GM19395 (cell line): ENCODE results near the gene LMO1.

Source experiments
- ATAC-seq: cut with Tn5 transposase; IDR thresholded peaks from one replicate; pipeline ENCODE4 v1.9.1; 2021; ENCODE audit warnings: mild to moderate bottlenecking, moderate library complexity; ENCODE audit not compliant: unreplicated experiment

The LMO1 gene

DNA sequence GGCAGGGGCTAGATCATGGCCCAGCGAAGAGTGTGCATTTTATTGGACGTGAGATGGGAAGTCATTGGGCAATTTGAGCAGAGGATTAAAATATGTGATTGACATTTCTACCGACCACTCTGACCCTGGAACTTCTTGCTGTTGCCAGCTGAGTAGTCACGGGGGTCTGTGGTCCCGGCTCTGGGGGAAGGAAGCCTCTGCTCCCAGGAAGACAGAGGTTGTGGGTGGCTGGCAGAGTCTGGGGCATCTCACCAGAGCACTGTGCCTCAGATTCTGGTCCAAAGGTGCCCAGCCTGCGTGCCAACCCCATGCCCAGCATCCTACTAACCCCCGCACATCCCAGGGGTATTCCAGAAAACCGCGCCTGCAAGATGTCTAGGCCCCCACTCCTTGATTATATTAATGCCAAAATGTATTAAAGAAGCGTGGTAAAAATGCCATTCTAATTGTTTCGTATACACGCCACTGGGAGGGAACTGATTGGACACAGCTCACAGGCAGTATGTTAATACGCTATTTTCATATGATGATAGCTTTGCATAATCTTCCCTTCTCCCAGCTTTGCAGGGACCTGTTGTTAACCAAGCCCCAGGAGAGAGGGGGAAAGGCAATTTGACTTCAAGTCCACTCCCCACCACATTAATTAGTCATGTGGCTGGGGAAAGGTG, 25.3 kb upstream of the LMO1 start:
- no peak for ATAC-seq

DNA sequence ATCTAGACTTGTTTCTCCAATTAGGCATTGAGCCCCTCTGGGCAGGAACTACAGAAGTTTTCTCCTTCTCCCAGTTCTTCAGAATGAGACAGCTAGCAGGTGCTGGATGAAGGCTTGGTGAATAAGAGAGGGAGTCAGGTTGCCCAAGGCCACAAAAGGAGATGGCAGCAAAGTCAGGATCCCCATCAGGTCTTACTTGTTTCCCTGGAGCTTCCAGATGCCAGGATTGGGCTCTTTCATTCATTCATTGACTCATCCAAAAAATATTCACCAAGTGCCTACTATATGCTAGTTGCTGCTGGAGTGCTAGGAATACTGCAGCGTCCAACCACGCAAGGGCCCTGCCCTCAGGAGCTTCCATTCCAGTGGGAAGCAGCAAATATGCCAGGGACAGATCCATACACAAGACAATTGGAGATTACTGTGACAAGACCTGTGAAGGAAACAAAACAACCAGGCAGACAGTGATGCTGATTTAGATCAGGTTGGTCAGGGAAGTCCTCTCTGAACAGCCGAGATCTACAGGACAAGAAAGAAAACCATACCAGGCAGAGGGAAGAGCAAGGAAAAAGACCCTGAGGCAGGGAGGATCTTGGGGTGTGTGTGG, 24.6 kb upstream of the LMO1 start:
- no peak for ATAC-seq

DNA sequence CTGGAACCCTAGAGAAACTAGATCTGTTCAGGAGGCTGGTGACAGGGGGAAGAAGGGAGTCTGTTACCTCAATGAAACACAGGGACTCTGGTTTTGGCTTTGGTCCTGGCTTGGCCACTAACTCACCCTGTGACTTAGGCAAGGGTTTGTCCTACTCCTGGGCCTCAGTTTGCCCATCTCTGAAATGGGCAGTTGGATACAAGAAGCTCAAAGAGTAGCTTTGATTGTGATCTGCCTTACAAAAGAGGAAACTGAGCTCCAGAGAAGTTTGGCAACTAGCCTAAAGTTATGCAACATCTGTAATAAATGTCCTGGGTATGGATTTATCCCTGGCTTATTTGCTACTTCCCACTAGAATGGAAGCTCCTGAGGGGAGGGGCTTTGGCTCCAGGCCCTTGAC, 24.0 kb upstream of the LMO1 start:
- ATAC-seq: no peak

DNA sequence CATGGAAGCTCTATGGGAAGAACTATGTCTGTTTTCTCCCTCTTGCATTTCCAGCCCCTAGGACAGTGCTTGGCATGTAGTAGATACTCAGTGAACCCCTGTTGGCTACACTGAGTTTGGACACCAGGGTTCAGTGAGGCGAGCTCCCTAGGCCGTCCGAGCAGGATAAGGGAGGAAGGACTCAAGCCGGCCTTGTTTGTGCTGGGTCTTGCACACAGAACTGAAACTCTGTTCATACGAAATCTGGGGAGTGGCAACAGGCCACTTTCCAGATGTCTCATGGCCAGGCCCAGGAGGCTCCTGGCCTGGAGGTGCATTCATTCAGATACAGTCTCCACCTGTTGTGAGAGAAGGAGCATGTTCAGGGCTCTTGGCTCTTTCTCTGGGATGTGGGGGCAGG, 23.6 kb upstream of the LMO1 start:
- no peak for ATAC-seq

DNA sequence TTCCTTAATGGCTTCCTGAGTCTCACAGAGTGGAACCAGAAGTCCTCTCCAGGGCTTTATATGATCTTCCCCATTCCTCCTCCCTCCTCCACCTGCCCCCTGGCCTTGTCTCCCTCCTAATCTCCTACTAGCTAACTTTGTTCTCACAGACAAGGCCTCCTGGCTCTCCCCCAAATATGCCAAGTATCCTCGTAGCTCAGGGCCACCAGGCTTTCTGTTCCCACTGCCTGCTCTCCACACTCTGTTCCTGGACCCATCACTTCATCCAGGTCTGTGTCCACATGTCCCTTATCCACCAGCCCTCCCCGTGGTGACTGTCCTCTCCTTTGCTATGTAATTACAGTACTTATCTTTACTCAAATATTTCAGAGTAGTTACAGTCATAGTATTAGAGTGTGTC, 23.2 kb upstream of the LMO1 start:
- ATAC-seq: no peak

DNA sequence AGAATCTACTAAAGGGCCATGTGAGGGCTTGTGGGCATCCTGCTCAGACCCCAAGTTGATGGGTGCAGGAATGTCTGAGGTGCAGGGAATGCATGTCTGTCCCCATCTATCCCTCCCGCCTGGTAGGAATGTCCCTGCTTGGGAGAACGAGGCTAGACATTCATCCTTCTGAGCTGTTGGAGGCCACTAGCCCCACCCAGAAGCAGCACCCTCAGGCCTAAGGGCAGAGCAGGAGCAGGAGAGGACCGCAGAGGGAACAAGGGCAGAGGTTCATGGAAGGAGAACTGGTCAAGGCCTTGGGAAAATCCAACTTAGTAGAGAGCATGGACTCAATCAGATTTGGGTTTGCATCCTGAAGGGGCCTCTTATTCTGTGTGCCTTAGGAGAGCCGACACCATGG, 22.1 kb upstream of the LMO1 start:
- ATAC-seq: no peak

DNA sequence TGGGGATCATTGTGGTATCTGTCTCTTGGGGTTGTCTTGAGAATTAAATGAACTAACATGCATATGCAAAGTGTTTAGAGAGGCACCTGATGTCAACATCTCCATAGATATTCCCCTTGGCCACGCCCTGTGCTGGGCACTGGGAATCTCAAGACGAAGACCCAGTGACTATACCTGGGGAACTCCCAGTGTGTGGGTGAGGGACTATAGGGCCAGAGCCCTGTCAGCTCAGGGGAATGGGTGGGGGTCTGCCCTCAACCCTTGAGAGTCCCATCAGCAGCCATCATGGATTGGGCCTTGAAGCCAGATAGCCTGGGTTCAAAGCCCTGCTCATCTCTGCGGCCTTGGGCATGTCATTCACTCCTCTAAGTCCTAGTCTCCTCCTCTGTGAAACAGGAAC, 21.6 kb upstream of the LMO1 start:
- ATAC-seq: no peak

DNA sequence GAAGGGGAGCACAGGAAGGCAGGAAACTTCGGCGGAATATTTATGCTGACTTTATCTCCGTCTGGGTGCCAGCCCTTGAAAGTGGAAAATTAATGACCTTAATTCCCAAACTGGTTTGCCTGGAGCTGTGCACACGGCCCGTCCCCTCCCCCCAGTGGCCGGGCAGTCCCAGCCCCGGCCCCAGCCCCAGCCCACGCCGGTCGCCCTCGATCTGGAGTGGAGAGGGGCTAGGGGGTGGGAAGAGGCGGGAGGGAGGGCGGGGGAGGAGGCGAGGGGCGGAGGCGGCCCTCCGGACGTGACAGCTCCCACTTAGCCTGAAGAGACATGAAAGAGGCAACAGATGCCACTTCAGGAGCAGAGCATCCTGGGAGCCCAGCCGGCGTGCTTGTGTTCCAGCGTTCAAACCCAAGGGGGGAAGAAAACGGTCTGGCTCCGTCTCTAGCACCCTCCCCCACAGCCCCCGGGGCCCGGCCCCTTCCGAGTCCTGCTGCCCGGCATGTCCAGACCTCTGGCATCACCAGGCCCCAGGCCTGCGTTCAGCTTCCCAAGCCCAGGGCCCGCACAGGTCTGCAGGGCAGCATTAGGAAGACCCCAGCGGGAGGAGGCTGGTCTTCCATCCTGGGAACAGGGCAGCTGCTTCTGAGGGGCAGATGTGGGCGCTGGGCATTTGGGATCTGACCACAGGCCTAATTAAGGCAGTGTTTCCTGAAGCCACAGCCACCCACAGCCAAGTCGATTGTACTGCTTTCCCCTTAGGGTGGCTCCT, 20.0 kb upstream of the LMO1 start:
- no peak for ATAC-seq

DNA sequence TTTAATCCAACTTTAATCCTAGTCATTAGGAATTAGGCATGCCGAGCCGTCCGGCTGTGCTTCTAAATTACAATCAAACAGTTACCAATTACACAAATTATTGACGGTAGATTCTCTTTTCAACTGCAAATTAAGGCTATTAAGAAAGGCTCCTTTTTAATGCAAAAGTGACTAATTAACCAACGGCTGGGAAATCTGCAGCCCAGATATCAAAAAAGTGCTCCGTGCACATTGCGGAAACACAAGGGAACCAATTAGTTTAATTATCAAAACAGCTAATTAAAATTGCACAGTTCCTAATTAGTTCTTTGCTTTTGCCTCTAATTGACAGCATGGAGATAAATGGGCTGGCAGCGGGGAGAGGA, 19.4 kb upstream of the LMO1 start:
- no peak for ATAC-seq

DNA sequence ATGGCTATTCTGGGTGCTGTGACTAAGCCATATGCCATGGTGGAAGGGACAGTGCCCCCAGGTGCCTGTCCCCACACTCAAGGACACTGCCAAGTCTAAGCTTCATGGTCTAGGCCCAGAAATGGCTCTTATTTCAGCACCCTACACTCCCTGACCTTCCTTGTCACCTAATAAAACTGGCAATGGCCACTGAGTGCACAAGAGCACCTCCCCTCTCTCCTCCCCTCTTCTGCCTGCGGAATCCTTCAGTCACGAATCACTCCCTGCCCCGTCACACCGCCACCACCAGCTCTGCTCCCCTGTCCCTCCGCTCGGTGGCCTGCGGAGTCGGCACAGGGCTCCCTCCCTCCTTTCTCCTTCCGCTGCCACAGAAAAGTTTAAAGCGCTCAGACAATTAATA, 19.0 kb upstream of the LMO1 start:
- ATAC-seq: no peak

DNA sequence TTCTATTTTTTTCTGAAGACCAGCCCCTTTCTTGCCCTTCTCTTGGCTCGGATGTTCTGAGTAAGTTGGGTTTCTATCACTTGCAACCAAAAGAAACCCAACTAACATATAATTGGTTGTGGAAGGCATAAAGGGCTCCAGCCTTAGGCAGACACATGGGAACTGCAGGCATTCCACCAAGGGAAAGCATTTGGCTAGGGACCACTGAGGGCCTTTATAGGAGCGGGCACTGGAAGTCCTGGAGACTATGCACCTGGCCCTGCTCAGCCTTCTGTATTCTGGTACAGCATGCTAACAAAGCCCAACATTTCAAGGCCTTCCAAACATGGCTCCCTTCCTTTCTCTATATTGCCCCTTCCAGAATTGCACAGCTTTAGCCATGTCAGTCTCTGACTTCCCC, 17.6 kb upstream of the LMO1 start:
- ATAC-seq: no peak

DNA sequence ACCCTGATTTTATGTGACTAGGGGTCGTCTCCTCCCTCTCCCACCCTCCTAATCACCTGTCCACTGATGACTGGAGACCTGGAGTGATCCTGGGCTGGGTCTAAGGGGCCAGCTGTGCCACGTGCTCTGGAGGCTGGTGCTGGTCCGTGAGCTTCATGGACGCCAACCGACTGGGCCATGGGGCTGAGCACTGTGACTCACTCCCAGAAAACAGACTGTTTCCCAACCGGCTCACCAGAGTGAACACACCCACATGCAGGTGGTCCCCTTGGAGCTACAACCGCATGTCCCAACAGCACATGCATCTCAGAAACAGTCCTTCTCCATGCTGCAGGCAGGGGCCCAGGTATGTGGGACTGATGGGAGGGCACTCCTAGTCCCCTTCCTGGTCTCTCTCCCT, 14.0 kb upstream of the LMO1 start:
- ATAC-seq: no peak

DNA sequence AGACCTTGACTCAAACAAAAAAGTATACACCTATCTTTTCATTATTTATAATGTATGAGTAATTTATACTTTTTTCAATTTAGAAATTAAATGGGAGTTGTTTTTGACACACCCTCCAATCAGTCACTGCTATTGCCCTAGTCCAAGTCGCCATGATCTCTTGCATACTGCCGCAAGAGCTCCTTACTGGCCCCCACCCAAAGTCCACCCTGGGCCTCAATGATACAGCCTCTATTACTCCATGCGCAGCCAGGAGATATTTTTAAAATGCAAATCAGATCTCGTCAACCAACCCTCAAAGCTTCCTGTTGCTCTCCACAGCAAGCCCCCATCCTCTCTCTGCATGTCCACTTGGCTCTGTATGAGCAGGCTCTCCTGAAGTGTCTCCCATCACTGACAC, 12.8 kb upstream of the LMO1 start:
- ATAC-seq: no peak

DNA sequence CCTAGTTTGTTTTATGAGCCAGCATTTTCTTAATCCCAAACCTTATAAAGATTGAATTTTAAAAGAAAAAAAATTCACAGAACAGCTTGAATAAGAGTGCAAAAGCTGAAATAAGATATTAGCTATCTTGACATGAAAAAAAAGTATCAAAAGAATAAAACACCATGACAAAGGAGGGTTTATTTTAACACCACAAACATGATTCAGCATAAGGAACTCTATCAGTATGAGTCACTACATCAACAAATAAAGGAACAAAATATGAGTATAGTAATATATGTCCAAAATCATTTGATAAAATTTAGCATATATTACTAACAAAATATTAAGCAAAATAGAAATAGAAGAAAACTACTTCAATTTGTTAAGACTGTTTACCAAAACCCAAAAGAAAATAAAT, 9.6 kb upstream of the LMO1 start:
- ATAC-seq: no peak

DNA sequence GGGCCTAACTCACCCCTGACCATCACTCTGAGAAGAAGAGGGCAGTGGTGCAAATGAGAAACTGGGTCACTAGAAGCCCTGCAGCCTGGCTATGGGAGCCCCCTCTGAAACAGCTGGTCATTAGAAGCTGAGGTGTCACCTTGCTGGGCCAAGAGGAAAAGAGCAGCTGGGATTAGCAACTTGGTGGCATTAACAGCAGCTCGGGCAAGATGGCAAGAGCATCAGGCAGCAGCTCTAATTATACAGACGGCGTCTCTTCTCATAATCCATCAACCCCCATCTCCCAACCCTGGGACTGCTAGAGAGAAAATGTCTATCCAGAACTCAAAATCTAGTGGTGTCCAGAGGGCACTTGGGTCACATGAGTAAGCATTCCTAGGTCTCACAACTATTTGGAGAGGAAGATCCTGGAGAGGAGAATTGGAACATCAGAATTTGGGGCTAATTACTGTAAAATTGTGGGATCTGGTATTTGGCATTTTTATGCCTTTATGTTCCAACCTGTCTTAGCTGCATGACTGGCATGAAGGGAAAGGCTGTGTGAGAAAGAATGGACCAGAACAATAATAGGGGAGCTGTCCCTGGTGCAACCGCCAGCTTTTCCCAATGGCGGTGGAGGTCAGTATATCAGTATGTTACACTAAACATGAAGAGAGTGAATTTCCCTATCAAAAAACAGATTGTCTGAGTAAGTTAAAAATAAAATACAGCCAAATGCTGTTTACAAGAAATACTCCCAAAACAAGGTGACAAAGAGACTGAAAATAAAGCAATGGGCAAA, 7.6 kb upstream of the LMO1 start:
- no peak for ATAC-seq

DNA sequence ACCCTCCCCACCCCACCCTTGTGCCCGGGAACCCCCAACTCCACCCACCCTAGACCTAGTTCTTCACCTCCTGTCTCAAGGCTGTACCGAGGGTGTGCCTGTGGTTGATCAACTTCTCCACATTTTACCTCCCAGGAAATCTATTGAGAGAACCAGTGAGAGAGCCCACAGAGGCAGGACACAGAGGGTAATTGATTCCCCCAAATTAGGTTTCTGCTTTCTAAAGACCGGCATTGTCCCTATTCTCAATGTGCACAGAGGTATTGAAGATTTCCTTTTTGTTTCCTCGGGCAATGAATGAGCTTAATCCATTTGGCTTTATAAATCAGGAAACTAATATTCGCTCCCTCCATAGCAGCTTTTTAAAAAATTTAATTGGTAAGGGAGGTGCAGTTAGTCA, 6.0 kb upstream of the LMO1 start:
- no peak for ATAC-seq

DNA sequence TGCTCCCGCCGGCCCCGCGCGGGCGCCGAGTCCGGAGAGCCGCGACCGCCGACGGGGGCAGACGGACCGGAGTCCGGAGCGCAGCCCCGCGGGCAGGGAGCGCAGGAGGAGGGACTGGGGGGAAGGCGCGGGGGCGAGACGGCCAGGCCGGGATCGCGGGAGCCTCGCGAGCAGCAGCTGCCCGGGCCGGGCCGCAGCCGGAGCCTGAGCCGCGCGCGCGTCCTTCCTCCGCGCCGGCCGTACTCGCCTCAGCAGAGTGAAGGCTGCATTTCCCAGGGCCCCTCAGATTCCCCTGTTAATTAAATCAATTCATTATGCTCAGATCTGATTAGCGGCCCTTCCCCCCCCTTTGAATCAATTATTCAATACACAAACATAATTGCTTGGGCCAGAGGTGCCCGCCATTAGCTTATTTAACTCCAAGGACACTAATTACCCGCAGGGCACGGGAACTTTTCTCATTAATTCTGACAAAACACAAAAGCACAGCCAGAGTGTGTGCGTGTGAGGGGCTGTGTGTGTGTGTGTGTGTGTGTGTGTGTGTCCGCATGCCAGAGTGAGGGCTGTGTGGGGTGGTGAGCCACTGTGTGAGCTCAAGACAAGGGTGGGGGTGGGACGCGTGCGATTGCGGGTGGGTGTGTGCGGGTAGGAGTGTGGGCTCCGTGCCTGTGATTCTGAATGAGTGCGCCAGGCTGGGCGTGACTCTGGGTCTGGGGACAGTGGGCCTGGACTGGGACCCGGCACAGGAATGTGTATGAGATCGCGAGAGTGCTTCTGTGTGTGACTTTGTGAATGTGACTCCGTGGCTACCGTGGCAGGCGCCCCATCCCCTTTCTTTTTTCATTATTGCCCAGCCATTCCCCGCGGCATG, 5.1 kb upstream of the LMO1 start:
- no peak for ATAC-seq

DNA sequence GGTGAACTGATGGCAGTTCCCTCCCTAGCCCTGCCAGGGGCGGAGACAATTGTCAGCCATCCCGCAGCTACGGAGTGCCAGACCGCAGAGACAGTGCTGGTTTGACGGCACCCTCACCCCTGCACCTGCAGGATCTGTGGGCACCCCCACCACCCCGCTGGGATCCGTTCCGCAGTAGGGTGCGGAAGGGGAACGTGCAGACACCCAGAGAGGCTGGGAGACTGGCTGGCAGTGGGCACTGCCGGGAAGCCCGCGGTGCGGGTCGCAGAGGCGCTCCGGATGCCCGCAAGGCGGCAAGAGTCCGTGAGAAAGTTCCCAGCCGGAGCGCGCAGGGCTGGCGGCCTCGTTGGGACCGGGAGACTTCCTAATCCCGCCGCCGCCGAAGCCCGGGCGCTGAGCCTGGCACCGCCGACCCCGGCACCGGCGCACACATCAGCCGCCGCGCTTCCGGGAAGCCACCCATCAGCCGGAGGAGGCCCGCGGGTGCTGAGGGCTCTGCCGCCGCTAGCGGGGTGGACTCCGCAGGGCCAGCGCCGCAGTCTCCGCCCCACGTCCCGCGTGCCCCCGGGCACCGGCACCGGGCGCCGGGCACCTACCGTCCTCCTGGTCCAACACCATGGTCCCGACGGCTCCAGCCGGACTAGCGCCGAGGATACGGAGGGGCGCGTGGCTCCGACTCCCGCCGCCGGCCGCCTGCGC, 4.3 kb upstream of the LMO1 start:
- no peak for ATAC-seq

DNA sequence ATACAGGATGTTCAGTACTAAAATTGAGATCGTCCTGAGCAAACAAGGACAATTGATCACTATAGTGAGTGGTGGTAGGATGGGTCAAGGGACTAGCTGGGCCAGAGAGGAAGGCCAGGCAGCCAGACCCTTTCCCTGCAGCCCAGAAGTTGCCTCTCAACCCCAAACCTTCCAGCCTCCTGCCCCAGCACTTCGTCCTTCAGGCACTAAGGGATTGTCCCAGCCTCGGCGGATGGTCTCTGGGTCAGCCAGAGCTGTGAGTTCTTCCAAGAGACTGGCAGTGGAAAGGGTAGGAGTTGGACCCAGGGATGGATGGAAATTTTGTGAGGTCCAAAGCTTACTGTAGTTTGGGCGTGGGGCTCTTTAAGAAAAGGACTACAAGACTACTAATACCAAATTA, 3.6 kb upstream of the LMO1 start:
- ATAC-seq: no peak
